ENCODE results near the gene LPGAT1. TPM values are rescaled to one million over a fixed set of nuclear protein-coding genes. Genes with fewer than 3 reads are reported as not detected.

Gene LPGAT1
- total RNA-seq, 5 donors from 2014 or later (not counting 1 experiment from before 2014, with no cell fraction given): 20.8 to 47.1 (median 31.4) TPM

- H3K27ac ChIP-seq (ENCODE audit: low read length): no peak overlapping the region
- CTCF ChIA-PET: interaction anchor here in 1 of 2 donors (0.6 kb wide), 1 partner anchor 145 kb away, joined by 8 read pairs; no protein-coding TSS in a partner anchor
- H3K4me3 Mint-ChIP-seq: no peak overlapping the region
- 86% methylated on average over 9 of the region's 15 CpGs for whole genome bisulfite sequencing (ENCODE audit: insufficient coverage)
- H3K27ac Mint-ChIP-seq: peak overlapping the region; percentile 52 to 85
- no peak overlapping the region for H3K4me3 ChIP-seq (ENCODE audit: control insufficient read depth in 1 of 2, extremely low read depth in 1 of 2, low read length in 1 of 2)
- H3K36me3 ChIP-seq (ENCODE audit: control insufficient read depth in 2 of 2, extremely low read depth in 1 of 2, insufficient read depth in 1 of 2, low read length in 1 of 2): no peaks in the 10 kb centered on the region
- H3K4me1 ChIP-seq (ENCODE audit: control insufficient read depth in 1 of 2, extremely low read depth in 1 of 2, insufficient read depth in 2 of 2, low read length in 2 of 2): peaks cover 18 to 35% of the 10 kb centered on the region in 2 experiments
- peaks cover 0 to 3% of the 10 kb centered on the region in 2 experiments for H3K27me3 ChIP-seq (replicated peaks in 1 of 2; ENCODE audit: control insufficient read depth in 2 of 2, extremely low read depth in 1 of 2, insufficient read depth in 2 of 2, low read length in 1 of 2)
- H3K9me3 Mint-ChIP-seq: no peaks in the 10 kb centered on the region
- ATAC-seq (replicated peaks in 1 of 4): no peak
- H3K27me3 Mint-ChIP-seq: no peaks in the 10 kb centered on the region
- no peaks in the 10 kb centered on the region for H3K36me3 Mint-ChIP-seq
- H3K4me1 Mint-ChIP-seq: peaks cover 31 to 39% (median 32%) of the 10 kb centered on the region in 3 donors
- no peaks in the 10 kb centered on the region for H3K9me3 ChIP-seq
- POLR2A ChIA-PET: no interaction called here
- DNase-seq: no peak
Measured at GRCh38 chr1:211737115-211738035, 93.2 kb downstream of the LPGAT1 start.

GRCh38 chr1:211736351-211736915 is 94.1 kb downstream of the LPGAT1 start:
- ChIA-PET POLR2A (no interaction called here), CTCF (interaction anchor here in 1 of 2 donors (0.6 kb wide), 1 partner anchor 549 kb away, joined by 3 read pairs; no protein-coding TSS in a partner anchor)
- Mint-ChIP-seq H3K27ac (peak overlapping the region in 1 of 2 donors; percentile 23), H3K4me3 (no peak overlapping the region), H3K4me1 (peaks cover 31 to 39% (median 32%) of the 10 kb centered on the region in 3 donors), H3K27me3 (no peaks in the 10 kb centered on the region), H3K9me3 (no peaks in the 10 kb centered on the region), H3K36me3 (no peaks in the 10 kb centered on the region)
- Histone ChIP-seq H3K36me3 (ENCODE audit: control insufficient read depth in 2 of 2, extremely low read depth in 1 of 2, insufficient read depth in 1 of 2, low read length in 1 of 2) (no peaks in the 10 kb centered on the region), H3K27ac (ENCODE audit: low read length) (no peak overlapping the region), H3K9me3 (no peaks in the 10 kb centered on the region), H3K27me3 (replicated peaks in 1 of 2; ENCODE audit: control insufficient read depth in 2 of 2, extremely low read depth in 1 of 2, insufficient read depth in 2 of 2, low read length in 1 of 2) (peaks cover 0 to 6% of the 10 kb centered on the region in 2 experiments), H3K4me1 (ENCODE audit: control insufficient read depth in 1 of 2, extremely low read depth in 1 of 2, insufficient read depth in 2 of 2, low read length in 2 of 2) (peaks cover 18 to 35% of the 10 kb centered on the region in 2 experiments), H3K4me3 (ENCODE audit: control insufficient read depth in 1 of 2, extremely low read depth in 1 of 2, low read length in 1 of 2) (no peak overlapping the region)
- WGBS (ENCODE audit: insufficient coverage): 85% methylated on average over 8 of the region's 8 CpGs
- no peak for ATAC-seq (replicated peaks in 1 of 4)
- no peak for DNase-seq

- peaks cover 18 to 32% of the 10 kb centered on the region in 2 experiments for H3K4me1 ChIP-seq (ENCODE audit: control insufficient read depth in 1 of 2, extremely low read depth in 1 of 2, insufficient read depth in 2 of 2, low read length in 2 of 2)
- no peaks in the 10 kb centered on the region for H3K36me3 Mint-ChIP-seq
- no peaks in the 10 kb centered on the region for H3K27me3 Mint-ChIP-seq
Measured at GRCh38 chr1:211735208-211736170, 95.1 kb downstream of the LPGAT1 start.

GRCh38 chr1:211734791-211735190 is 95.8 kb downstream of the LPGAT1 start:
- H3K4me1 Mint-ChIP-seq: peaks cover 24 to 29% (median 25%) of the 10 kb centered on the region in 3 donors
- Histone ChIP-seq H3K36me3 (ENCODE audit: control insufficient read depth in 2 of 2, extremely low read depth in 1 of 2, insufficient read depth in 1 of 2, low read length in 1 of 2) (no peaks in the 10 kb centered on the region), H3K4me1 (ENCODE audit: control insufficient read depth in 1 of 2, extremely low read depth in 1 of 2, insufficient read depth in 2 of 2, low read length in 2 of 2) (peaks cover 16 to 28% of the 10 kb centered on the region in 2 experiments), H3K27ac (ENCODE audit: low read length) (no peak overlapping the region), H3K27me3 (replicated peaks in 1 of 2; ENCODE audit: control insufficient read depth in 2 of 2, extremely low read depth in 1 of 2, insufficient read depth in 2 of 2, low read length in 1 of 2) (peaks cover 0 to 12% of the 10 kb centered on the region in 2 experiments), H3K4me3 (ENCODE audit: control insufficient read depth in 1 of 2, extremely low read depth in 1 of 2, low read length in 1 of 2) (no peak overlapping the region), H3K9me3 (no peaks in the 10 kb centered on the region)
- no peaks in the 10 kb centered on the region for H3K27me3 Mint-ChIP-seq
- no peaks in the 10 kb centered on the region for H3K36me3 Mint-ChIP-seq
- DNase-seq: no peak
- WGBS (ENCODE audit: insufficient coverage): no CpG with 5 or more reads among the region's 4 CpGs
- no peak overlapping the region for H3K27ac Mint-ChIP-seq
- ChIA-PET CTCF (no interaction called here), POLR2A (no interaction called here)
- no peak for ATAC-seq (replicated peaks in 1 of 4)
- no peaks in the 10 kb centered on the region for H3K9me3 Mint-ChIP-seq
- H3K4me3 Mint-ChIP-seq: no peak overlapping the region

More at GRCh38 chr1:211735208-211736170, 95.1 kb downstream of the LPGAT1 start:
- CTCF ChIA-PET: no interaction called here
- Histone ChIP-seq H3K36me3 (ENCODE audit: control insufficient read depth in 2 of 2, extremely low read depth in 1 of 2, insufficient read depth in 1 of 2, low read length in 1 of 2) (no peaks in the 10 kb centered on the region), H3K9me3 (no peaks in the 10 kb centered on the region), H3K27ac (ENCODE audit: low read length) (no peak overlapping the region), H3K4me3 (ENCODE audit: control insufficient read depth in 1 of 2, extremely low read depth in 1 of 2, low read length in 1 of 2) (no peak overlapping the region), H3K27me3 (replicated peaks in 1 of 2; ENCODE audit: control insufficient read depth in 2 of 2, extremely low read depth in 1 of 2, insufficient read depth in 2 of 2, low read length in 1 of 2) (peaks cover 0 to 8% of the 10 kb centered on the region in 2 experiments)
- POLR2A ChIA-PET: no interaction called here
- Mint-ChIP-seq H3K4me1 (peaks cover 31 to 36% (median 32%) of the 10 kb centered on the region in 3 donors), H3K4me3 (no peak overlapping the region), H3K9me3 (no peaks in the 10 kb centered on the region), H3K27ac (no peak overlapping the region)
- DNase-seq (no peak), ATAC-seq (replicated peaks in 1 of 4) (no peak)
- WGBS (ENCODE audit: insufficient coverage): 89% methylated on average over 16 of the region's 22 CpGs

DNA sequence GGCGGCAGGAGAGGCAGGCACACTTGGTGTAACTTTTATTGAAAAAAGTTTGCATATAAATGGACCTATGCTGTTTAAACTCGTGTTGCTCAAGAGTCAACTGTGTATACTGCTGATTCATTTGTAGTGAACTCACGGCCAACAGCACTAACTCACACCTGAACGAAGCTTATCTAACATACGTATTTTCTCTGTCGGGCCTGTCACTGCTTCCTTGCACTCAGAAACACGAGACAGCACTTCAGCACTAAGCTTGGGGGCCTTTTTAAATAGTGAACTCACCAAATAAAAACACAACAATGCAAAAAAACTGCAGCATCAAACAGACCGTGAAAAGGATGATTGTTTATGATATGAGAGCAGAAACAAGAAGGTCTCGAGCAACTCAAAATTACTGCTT is 96.2 kb downstream of the LPGAT1 start:
- POLR2A ChIA-PET: no interaction called here
- H3K27me3 ChIP-seq (replicated peaks in 1 of 2; ENCODE audit: control insufficient read depth in 2 of 2, extremely low read depth in 1 of 2, insufficient read depth in 2 of 2, low read length in 1 of 2): peaks cover 0 to 12% of the 10 kb centered on the region in 2 experiments
- 93% methylated on average over 2 of the region's 9 CpGs for WGBS (ENCODE audit: insufficient coverage)

More for the DNA sequence above, 96.2 kb downstream of the LPGAT1 start:
- H3K27ac Mint-ChIP-seq: no peak overlapping the region
- CTCF ChIA-PET: no interaction called here
- no peaks in the 10 kb centered on the region for H3K9me3 Mint-ChIP-seq
- Histone ChIP-seq H3K27ac (ENCODE audit: low read length) (no peak overlapping the region), H3K4me3 (ENCODE audit: control insufficient read depth in 1 of 2, extremely low read depth in 1 of 2, low read length in 1 of 2) (no peak overlapping the region), H3K36me3 (ENCODE audit: control insufficient read depth in 2 of 2, extremely low read depth in 1 of 2, insufficient read depth in 1 of 2, low read length in 1 of 2) (no peaks in the 10 kb centered on the region), H3K4me1 (ENCODE audit: control insufficient read depth in 1 of 2, extremely low read depth in 1 of 2, insufficient read depth in 2 of 2, low read length in 2 of 2) (peaks cover 13 to 24% of the 10 kb centered on the region in 2 experiments), H3K9me3 (no peaks in the 10 kb centered on the region)
- ATAC-seq (replicated peaks in 1 of 4): no peak
- no peaks in the 10 kb centered on the region for H3K27me3 Mint-ChIP-seq
- H3K4me3 Mint-ChIP-seq: no peak overlapping the region
- peaks cover 19 to 24% (median 21%) of the 10 kb centered on the region in 3 donors for H3K4me1 Mint-ChIP-seq
- no peak for DNase-seq
- no peaks in the 10 kb centered on the region for H3K36me3 Mint-ChIP-seq
